BE2C (cell line): ENCODE data around the gene ATP5F1E. TPM values are rescaled to one million over a fixed set of nuclear protein-coding genes. Genes with fewer than 3 reads are reported as not detected.

Source experiments
- DNase-seq: peaks from one replicate; pipeline ENCODE4 v3.0.0-alpha.2; 2020
- H3K27me3 ChIP-seq: fragments of 250-450 bp; sonication (Bioruptor Pico); 2 replicates; pipeline ENCODE4 v1.5.1; 2020; ENCODE audit warnings: mild to moderate bottlenecking
- H3K36me3 ChIP-seq: fragments of 250-450 bp; sonication (Bioruptor Pico); 2 replicates; pipeline ENCODE4 v1.5.1; 2020; ENCODE audit warnings: mild to moderate bottlenecking
- H3K4me1 ChIP-seq: fragments of 250-450 bp; sonication (Bioruptor Pico); 2 replicates; pipeline ENCODE4 v1.5.1; 2020
- H3K4me3 ChIP-seq: 2 replicates; pipeline ENCODE4 v1.5.1; 2011; ENCODE audit warnings: low read depth, low read length
- H3K9me3 ChIP-seq: fragments of 250-450 bp; sonication (Bioruptor Pico); 2 replicates; pipeline ENCODE4 v1.5.1; 2020
- polyA plus RNA-seq: library from polyadenylated mRNA; unstranded; fragments of >200 nt; gene quantifications from one replicate; pipeline ENCODE4 v1.2.1, GENCODE V29; 2012; ENCODE audit warnings: low read depth, missing spikeins; ENCODE audit not compliant: insufficient read length, insufficient read depth
- TF ChIP-seq, protein P1 (sequence below): IDR thresholded peaks from 2 replicates; pipeline ENCODE4 v1.5.1; 2012; ENCODE audit warnings: mild to moderate bottlenecking, low read depth, low read length

Gene ATP5F1E
- polyA plus RNA-seq, result 324 TPM

DNA sequence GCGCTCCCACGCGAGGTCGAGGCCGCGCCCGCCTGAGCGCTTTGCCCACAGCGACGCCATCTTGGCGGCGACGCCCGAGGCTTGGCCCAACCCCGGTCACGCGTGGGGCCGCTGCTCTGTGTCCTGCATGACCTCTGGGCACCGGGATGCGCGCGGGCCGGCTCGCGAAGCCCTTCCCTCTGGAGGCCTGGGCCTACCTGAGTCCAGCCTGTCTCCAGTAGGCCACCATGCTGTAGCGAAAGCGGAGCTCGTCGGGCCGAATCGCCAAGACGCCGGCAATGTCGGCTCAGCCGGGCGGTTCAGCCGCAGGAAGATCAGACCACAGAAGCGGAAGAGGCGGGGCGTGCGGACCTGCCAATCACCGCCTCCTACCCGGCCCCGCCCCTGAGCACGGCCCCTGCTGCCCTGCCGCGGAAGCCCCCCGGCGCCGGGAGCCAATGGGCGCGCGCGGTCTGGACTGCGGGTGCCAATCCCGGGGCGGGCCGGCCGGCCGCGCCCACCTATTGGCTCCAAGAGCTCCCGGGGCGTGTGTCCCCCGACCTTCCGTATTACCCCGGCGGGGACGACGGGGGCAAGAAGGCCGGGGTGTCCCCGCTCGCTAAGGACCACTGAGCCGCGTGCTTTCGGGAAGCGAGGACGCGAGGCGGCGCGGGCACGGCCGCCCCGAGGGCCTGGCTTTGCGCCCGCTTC, at the start of gene ATP5F1E:
Gene ATP5F1E, minus strand, starts transcription at position 313 of the 690 bp plus-strand sequence. Its CDS starts 84 bp downstream, at position 229.
- H3K4me1 ChIP-seq, result peaks cover 2% of the 10 kb centered on the region; the same call in 1 of the 2 replicates
- H3K9me3 ChIP-seq, result no peaks in the 10 kb centered on the region
- H3K4me3 ChIP-seq, result peak within 1 kb of the TSS; percentile 87
- TF ChIP-seq, protein P1, sequence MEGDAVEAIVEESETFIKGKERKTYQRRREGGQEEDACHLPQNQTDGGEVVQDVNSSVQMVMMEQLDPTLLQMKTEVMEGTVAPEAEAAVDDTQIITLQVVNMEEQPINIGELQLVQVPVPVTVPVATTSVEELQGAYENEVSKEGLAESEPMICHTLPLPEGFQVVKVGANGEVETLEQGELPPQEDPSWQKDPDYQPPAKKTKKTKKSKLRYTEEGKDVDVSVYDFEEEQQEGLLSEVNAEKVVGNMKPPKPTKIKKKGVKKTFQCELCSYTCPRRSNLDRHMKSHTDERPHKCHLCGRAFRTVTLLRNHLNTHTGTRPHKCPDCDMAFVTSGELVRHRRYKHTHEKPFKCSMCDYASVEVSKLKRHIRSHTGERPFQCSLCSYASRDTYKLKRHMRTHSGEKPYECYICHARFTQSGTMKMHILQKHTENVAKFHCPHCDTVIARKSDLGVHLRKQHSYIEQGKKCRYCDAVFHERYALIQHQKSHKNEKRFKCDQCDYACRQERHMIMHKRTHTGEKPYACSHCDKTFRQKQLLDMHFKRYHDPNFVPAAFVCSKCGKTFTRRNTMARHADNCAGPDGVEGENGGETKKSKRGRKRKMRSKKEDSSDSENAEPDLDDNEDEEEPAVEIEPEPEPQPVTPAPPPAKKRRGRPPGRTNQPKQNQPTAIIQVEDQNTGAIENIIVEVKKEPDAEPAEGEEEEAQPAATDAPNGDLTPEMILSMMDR, result no peak
- H3K36me3 ChIP-seq, result peaks cover 64% of the 10 kb centered on the region
- no peaks in the 10 kb centered on the region for H3K27me3 ChIP-seq
- peak; percentile 98 for DNase-seq

DNA sequence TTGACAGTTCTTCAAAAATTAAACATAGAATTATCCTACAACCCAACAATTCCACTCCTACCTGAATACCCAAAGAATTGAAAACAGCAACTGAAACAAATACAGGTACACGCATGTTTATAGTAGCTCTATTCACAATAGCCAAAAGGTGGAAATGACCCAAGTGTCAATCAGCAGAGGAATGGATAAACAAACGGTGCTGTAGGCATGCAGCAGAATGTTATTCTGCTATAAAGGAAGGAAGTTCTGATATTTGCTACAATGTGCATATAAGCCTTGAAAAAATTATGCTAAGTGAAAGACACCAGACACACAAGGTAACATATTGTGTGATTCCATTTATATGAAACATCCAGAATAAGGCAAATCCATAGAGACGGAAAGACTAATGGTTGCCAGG, 48.9 kb upstream of the ATP5F1E start:
- H3K27me3 ChIP-seq, result peaks cover 5% of the 10 kb centered on the region
- TF ChIP-seq, protein P1, result no peak
- H3K4me3 ChIP-seq, result no peak overlapping the region
- no peaks in the 10 kb centered on the region for H3K9me3 ChIP-seq
- no peaks in the 10 kb centered on the region; the same call in 1 of the 2 replicates for H3K4me1 ChIP-seq
- DNase-seq, result no peak
- H3K36me3 ChIP-seq, result no peaks in the 10 kb centered on the region

DNA sequence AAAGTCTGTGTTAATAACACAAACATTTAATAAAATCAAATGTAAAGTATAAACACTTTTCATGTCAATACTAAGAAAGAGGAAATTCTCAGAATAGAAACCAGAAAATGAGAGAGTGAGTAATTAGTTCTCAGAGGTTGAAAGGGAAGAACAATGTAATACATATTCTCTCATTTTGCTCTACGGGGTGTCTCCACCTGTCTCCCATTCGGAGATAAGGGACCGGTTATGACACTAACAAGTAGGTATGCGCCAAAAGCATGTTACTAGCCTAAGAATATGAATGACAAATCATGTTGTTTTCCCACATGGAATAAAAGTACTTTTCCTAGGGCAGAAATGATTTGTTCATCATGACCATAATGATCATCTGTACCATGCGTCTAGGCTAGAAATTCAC, 46.1 kb upstream of the ATP5F1E start:
- TF ChIP-seq, protein P1, result no peak
- no peaks in the 10 kb centered on the region for H3K9me3 ChIP-seq
- H3K4me1 ChIP-seq, result no peaks in the 10 kb centered on the region
- peaks cover 14% of the 10 kb centered on the region for H3K27me3 ChIP-seq
- no peak overlapping the region for H3K4me3 ChIP-seq
- DNase-seq, result no peak
- no peaks in the 10 kb centered on the region for H3K36me3 ChIP-seq

DNA sequence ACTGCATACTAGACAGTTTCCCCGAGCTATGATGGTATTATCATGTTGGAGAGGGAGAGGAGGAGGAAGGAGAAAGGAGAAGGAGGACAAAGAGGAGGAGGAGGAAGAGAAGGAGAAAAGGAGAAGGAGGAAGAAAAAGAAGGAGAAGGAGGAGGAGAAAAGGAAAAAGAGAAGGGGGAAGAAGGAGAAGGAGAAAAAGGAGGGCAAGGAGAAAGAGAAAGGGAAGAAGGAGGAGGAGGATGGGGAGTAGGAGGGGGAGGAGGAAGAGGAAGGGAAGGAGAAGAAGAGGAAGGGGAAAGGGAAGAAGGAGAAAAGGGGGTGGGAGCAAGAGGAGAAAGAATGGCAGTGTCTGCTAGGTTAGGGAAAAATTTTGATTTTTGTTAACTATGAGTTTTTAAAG, 45.6 kb upstream of the ATP5F1E start:
- DNase-seq, result no peak
- H3K4me3 ChIP-seq, result no peak overlapping the region
- TF ChIP-seq, protein P1, result no peak

DNA sequence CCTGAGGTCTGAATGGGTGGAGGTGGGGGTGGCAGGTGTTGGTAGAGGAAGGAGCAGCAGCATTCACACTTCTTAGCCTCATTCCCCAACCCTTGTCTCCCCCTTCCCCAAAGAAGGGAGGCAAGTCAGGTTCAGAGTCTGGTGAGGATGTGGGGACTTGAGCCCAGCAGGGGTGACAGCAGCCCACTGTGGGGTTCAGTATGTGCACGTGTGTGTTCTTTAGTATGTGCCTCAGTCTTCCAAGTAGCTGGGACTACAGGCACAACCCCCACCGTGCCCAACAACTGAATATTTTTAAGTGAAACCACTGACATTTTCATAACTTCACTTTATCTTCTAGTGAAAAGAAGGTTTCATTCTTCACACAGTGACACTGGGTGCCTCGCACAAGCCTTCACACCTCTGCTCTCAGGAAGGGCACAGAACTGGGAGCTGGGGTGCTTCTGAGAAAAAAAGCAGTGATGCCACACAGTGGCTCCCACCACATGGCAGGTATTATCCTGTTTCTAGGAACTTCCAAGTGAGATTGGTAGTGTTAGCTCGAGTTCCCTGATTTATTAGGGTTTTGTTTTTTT, 43.9 kb upstream of the ATP5F1E start:
- Histone ChIP-seq H3K36me3 (no peaks in the 10 kb centered on the region), H3K4me1 (no peaks in the 10 kb centered on the region), H3K9me3 (no peaks in the 10 kb centered on the region), H3K4me3 (no peak overlapping the region), H3K27me3 (peaks cover 17% of the 10 kb centered on the region)
- no peak for DNase-seq
- TF ChIP-seq, protein P1, result no peak

More for the DNA sequence above, 45.6 kb upstream of the ATP5F1E start:
- Histone ChIP-seq H3K36me3 (no peaks in the 10 kb centered on the region), H3K27me3 (peaks cover 17% of the 10 kb centered on the region), H3K9me3 (no peaks in the 10 kb centered on the region), H3K4me1 (no peaks in the 10 kb centered on the region)

DNA sequence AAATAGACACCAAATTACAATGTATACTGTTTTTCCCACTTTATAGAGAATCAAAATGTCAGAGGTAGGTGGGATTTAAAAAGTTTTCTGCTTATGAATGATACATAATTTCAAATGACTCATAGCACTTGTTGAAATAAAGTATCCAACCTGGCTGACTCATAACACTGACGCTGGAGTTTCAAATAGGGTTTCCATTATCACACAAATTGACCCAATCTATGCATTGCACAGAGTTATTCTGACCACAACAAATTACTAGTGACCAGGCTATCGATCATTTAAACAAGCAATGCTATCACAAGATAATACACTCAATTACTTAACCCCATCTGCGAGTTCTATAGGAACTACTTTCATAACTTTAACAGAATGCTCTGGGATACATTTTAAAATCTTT, 42.3 kb upstream of the ATP5F1E start:
- no peaks in the 10 kb centered on the region for H3K4me1 ChIP-seq
- no peaks in the 10 kb centered on the region for H3K36me3 ChIP-seq
- no peaks in the 10 kb centered on the region for H3K9me3 ChIP-seq
- H3K27me3 ChIP-seq, result peaks cover 17% of the 10 kb centered on the region
- TF ChIP-seq, protein P1, result no peak
- no peak overlapping the region for H3K4me3 ChIP-seq
- no peak for DNase-seq
